Measurements from ENCODE around the gene EXOC2.

The EXOC2 gene

GRCh38 chr6:490251-491037, 202.5 kb downstream of the EXOC2 start:
- H3K4me3 ChIP-seq (ENCODE audit: severe bottlenecking): no peak overlapping the region
- no peak overlapping the region for H3K27ac ChIP-seq (ENCODE audit: poor library complexity, severe bottlenecking)
- no peaks in the 10 kb centered on the region for H3K27me3 ChIP-seq (ENCODE audit: insufficient read depth, poor library complexity, severe bottlenecking)
- H3K4me1 ChIP-seq (ENCODE audit: insufficient read depth, poor library complexity, severe bottlenecking): no peaks in the 10 kb centered on the region
- peaks cover 15% of the 10 kb centered on the region for H3K36me3 ChIP-seq (ENCODE audit: low read depth)
- no peaks in the 10 kb centered on the region for H3K9me3 ChIP-seq (ENCODE audit: severe bottlenecking)
- no peak for ATAC-seq (ENCODE audit: low read depth)
- DNase-seq (ENCODE audit: low spot score): no peak
- no peak for TF ChIP-seq CTCF (IDR thresholded peaks at IDR 0.05; ENCODE audit: poor library complexity, severe bottlenecking)

DNA sequence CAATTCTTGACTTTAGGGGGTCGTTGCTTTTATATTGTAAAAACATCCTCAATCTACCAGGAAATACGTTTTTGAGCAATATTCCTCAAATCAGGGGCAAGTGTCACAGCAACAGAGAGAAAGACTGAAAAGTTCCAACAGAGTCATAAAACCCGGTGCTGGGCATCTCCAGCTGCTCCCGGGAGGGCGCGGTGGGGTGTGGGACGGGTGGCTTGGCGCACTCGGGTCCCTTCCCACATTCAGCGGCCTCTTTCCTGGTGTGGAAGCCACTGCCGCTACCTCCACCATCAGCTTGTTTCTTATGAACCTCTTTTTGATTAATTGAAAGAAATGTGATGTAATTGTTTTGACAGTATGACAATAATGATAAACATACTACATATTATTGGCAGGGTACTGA, 203.2 kb downstream of the EXOC2 start:
- Histone ChIP-seq H3K36me3 (ENCODE audit: low read depth) (peaks cover 19% of the 10 kb centered on the region), H3K27ac (ENCODE audit: poor library complexity, severe bottlenecking) (no peak overlapping the region), H3K4me3 (ENCODE audit: severe bottlenecking) (no peak overlapping the region), H3K9me3 (ENCODE audit: severe bottlenecking) (no peaks in the 10 kb centered on the region), H3K27me3 (ENCODE audit: insufficient read depth, poor library complexity, severe bottlenecking) (no peaks in the 10 kb centered on the region), H3K4me1 (ENCODE audit: insufficient read depth, poor library complexity, severe bottlenecking) (no peaks in the 10 kb centered on the region)
- no peak for DNase-seq (ENCODE audit: low spot score)
- ATAC-seq (ENCODE audit: low read depth): no peak
- no peak for TF ChIP-seq CTCF (IDR thresholded peaks at IDR 0.05; ENCODE audit: poor library complexity, severe bottlenecking)

DNA sequence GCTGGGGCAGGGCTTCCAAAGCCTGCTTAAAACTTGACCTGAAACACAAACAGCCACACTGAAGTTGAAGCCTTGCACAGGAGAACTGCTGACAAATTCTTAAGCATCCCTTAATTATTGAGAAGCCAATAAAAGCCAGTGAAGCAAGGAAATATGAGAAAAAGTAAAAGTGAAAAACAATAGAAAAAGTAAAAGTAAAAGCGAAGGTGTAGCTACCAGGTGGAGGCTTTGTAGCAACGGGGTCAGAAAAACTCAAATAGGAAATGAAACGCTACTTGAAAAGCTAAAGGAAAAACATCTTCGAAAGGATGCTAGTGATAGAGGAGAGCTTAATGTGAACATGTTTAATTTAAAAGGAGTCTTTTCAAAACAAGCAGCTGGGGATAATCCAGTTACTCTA, 203.9 kb downstream of the EXOC2 start:
- TF ChIP-seq CTCF (IDR thresholded peaks at IDR 0.05; ENCODE audit: poor library complexity, severe bottlenecking): no peak

DNA sequence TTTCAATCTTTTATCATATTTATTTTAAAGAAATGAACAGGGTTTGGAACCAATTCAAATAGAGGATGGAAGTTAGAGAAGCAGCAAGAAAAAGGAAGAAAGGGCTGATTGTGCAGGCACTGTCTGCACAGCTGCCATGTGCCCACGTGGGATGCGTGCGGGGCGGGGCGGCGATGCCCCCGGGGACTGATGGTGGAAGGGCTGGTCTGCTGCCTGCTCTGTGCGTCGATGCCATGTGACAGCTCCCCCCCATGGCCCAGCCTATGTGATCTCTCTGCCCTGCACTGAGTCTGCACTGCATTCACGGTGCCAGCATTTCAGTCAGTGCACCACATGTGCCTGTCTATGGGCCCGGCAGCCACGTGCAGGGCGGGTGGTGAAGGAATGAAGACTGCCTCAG, 205.0 kb downstream of the EXOC2 start:
- DNase-seq (ENCODE audit: low spot score) (no peak), ATAC-seq (ENCODE audit: low read depth) (no peak)
- Histone ChIP-seq H3K36me3 (ENCODE audit: low read depth) (peaks cover 20% of the 10 kb centered on the region), H3K9me3 (ENCODE audit: severe bottlenecking) (no peaks in the 10 kb centered on the region), H3K27me3 (ENCODE audit: insufficient read depth, poor library complexity, severe bottlenecking) (no peaks in the 10 kb centered on the region), H3K4me1 (ENCODE audit: insufficient read depth, poor library complexity, severe bottlenecking) (no peaks in the 10 kb centered on the region), H3K27ac (ENCODE audit: poor library complexity, severe bottlenecking) (no peak overlapping the region), H3K4me3 (ENCODE audit: severe bottlenecking) (no peak overlapping the region)
- TF ChIP-seq CTCF (IDR thresholded peaks at IDR 0.05; ENCODE audit: poor library complexity, severe bottlenecking): no peak

More for the DNA sequence above, 203.9 kb downstream of the EXOC2 start:
- peaks cover 20% of the 10 kb centered on the region for H3K36me3 ChIP-seq (ENCODE audit: low read depth)
- no peaks in the 10 kb centered on the region for H3K4me1 ChIP-seq (ENCODE audit: insufficient read depth, poor library complexity, severe bottlenecking)
- no peaks in the 10 kb centered on the region for H3K9me3 ChIP-seq (ENCODE audit: severe bottlenecking)
- DNase-seq (ENCODE audit: low spot score) (no peak), ATAC-seq (ENCODE audit: low read depth) (no peak)
- no peak overlapping the region for H3K4me3 ChIP-seq (ENCODE audit: severe bottlenecking)
- H3K27ac ChIP-seq (ENCODE audit: poor library complexity, severe bottlenecking): no peak overlapping the region
- H3K27me3 ChIP-seq (ENCODE audit: insufficient read depth, poor library complexity, severe bottlenecking): no peaks in the 10 kb centered on the region

DNA sequence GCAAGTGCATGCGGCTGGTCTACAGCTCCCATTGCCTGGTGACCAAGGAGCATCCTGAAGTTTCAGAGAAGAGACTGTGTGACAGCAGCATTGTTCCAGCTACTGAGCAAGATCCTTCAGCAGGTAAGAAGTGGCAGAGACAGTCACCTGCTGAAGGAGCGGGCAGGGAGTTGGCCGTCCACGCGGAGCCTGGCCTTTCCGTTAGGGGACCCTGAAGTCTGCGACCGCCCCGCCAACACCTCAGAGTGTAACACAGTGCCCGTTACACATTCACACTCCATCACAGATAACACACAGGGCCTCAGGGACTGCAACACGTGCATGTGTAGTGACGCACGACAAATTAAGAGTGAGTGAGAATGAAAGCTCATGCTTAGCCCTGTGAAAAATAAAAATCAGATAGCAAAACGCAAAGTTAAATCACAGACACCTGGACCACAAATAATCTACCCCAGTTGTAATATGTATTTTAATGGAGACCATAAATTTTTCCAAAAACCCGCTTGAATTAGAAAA, 207.2 kb downstream of the EXOC2 start:
- no peak for TF ChIP-seq CTCF (IDR thresholded peaks at IDR 0.05; ENCODE audit: poor library complexity, severe bottlenecking)

More for the DNA sequence above, 207.2 kb downstream of the EXOC2 start:
- Histone ChIP-seq H3K9me3 (ENCODE audit: severe bottlenecking) (no peaks in the 10 kb centered on the region), H3K4me1 (ENCODE audit: insufficient read depth, poor library complexity, severe bottlenecking) (no peaks in the 10 kb centered on the region), H3K36me3 (ENCODE audit: low read depth) (peaks cover 15% of the 10 kb centered on the region), H3K4me3 (ENCODE audit: severe bottlenecking) (no peak overlapping the region), H3K27me3 (ENCODE audit: insufficient read depth, poor library complexity, severe bottlenecking) (no peaks in the 10 kb centered on the region), H3K27ac (ENCODE audit: poor library complexity, severe bottlenecking) (no peak overlapping the region)
- ATAC-seq (ENCODE audit: low read depth): no peak
- no peak for DNase-seq (ENCODE audit: low spot score)

Data from RWPE2 (cell line).